Smooth muscle cell (in vitro differentiated cells): ENCODE results near the gene GNG11. TPM values are rescaled to one million over a fixed set of nuclear protein-coding genes. Genes with fewer than 3 reads are reported as not detected.

ENCODE experiments used
- DNase-seq: peaks from one replicate; lab custom pipeline; 2025; ENCODE audit not compliant: unreplicated experiment; lab: John Stamatoyannopoulos, UW
- H2AFZ ChIP-seq: fragments of 200-600 bp; sonication (generic); 2 replicates; pipeline ENCODE4 v1.6.0; 2016; ENCODE audit warnings: antibody characterized with exemption, low read depth, mild to moderate bottlenecking
- H3F3A ChIP-seq: fragments of 200-600 bp; sonication (generic); 2 replicates; pipeline ENCODE4 v1.6.0; 2017; ENCODE audit warnings: antibody characterized with exemption, low read depth
- H3K27ac ChIP-seq: fragments of 200-600 bp; sonication (generic); 2 replicates; pipeline ENCODE4 v1.5.1; 2016; ENCODE audit warnings: low read depth, mild to moderate bottlenecking
- H3K27me3 ChIP-seq: fragments of 200-600 bp; sonication (generic); 2 replicates; pipeline ENCODE4 v1.6.1; 2016; ENCODE audit warnings: low read depth, mild to moderate bottlenecking
- H3K36me3 ChIP-seq: fragments of 200-600 bp; sonication (generic); 2 replicates; pipeline ENCODE4 v1.5.1; 2016; ENCODE audit warnings: low read depth
- H3K4me1 ChIP-seq: fragments of 200-600 bp; sonication (generic); 2 replicates; pipeline ENCODE4 v1.5.1; 2016; ENCODE audit warnings: low read depth
- H3K4me2 ChIP-seq: fragments of 200-600 bp; sonication (generic); 2 replicates; pipeline ENCODE4 v1.6.0; 2016; ENCODE audit warnings: mild to moderate bottlenecking
- H3K4me3 ChIP-seq: fragments of 200-600 bp; sonication (generic); 2 replicates; pipeline ENCODE4 v1.5.1; 2016; ENCODE audit warnings: mild to moderate bottlenecking
- H3K79me2 ChIP-seq: fragments of 200-600 bp; sonication (generic); 2 replicates; pipeline ENCODE4 v1.6.0; 2016; ENCODE audit warnings: low read depth, mild to moderate bottlenecking
- H3K9ac ChIP-seq: fragments of 200-600 bp; sonication (generic); 2 replicates; pipeline ENCODE4 v1.6.0; 2016; ENCODE audit warnings: low read depth
- H3K9me3 ChIP-seq: fragments of 200-600 bp; sonication (generic); replicated peaks from 2 replicates; pipeline ENCODE4 v1.5.1; 2016; ENCODE audit warnings: low read depth
- H4K20me1 ChIP-seq: fragments of 200-600 bp; sonication (generic); 2 replicates; pipeline ENCODE4 v1.6.0; 2016; ENCODE audit warnings: low read depth
- CTCF ChIP-seq: fragments of 200-600 bp; sonication (generic); IDR thresholded peaks from 2 replicates; pipeline ENCODE4 v1.5.1; 2017; ENCODE audit warnings: borderline replicate concordance, mild to moderate bottlenecking, antibody characterized with exemption; ENCODE audit not compliant: insufficient read depth, poor library complexity, severe bottlenecking
- WGBS: methylation state at CpG from one replicate; pipeline ENCODE4 v1.1.7; 2016; ENCODE audit warnings: low lambda C conversion rate; 5-methylcytosine and 5-hydroxymethylcytosine counted together
- polyA plus RNA-seq: library from polyadenylated mRNA; unstranded; fragments of >200 nt; fragmentation: Nextera tagmentation; extraction: Ambion mirVana; gene quantifications from 2 replicates; pipeline ENCODE4 v1.2.1, GENCODE V29; 2016
- total RNA-seq: library from RNA; depleted of rRNA; stranded (reverse); fragments of >200 nt; gene quantifications from 2 replicates; pipeline ENCODE4 v1.2.3, GENCODE V29; 2014

Gene GNG11
- total and polyA plus RNA-seq, 2 experiments from 2014 or later, result 13.4 to 31.2 TPM

DNA sequence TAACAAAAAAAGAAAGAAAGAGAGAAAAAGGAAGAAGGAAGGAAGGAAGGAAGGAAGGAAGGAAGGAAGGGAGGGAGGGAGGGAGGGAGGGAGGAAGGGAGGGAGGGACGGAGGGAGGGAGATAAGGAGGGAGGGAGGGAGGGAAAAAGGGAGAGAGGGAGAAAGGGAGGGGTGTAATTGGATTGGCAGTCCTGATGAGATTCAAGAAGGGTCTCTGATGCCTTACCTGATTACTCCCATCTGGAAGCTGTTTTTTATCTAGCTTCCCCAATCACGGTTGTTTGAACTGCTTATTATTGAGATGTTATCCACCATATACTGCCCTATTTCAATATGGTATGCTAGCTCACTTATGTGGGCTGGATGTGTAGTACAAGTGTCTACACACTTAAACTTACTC is 27.3 kb downstream of the GNG11 start:
- peak overlapping the region; percentile 38 for H3K4me2 ChIP-seq
- H3K27me3 ChIP-seq, result no peaks in the 10 kb centered on the region
- no peak for DNase-seq
- no peak for TF ChIP-seq CTCF
- no peak overlapping the region for H2AFZ ChIP-seq
- H3K9ac ChIP-seq, result peak overlapping the region; percentile 75
- H3K36me3 ChIP-seq, result no peaks in the 10 kb centered on the region
- H3K9me3 ChIP-seq, result no peaks in the 10 kb centered on the region
- peaks cover 15% of the 10 kb centered on the region for H3K4me1 ChIP-seq
- H4K20me1 ChIP-seq, result no peaks in the 10 kb centered on the region
- H3F3A ChIP-seq, result peaks cover 11% of the 10 kb centered on the region
- 45% methylated on average over 1 of the region's 2 CpGs for WGBS
- H3K79me2 ChIP-seq, result no peaks in the 10 kb centered on the region
- H3K27ac ChIP-seq, result peak overlapping the region; percentile 94
- no peak overlapping the region for H3K4me3 ChIP-seq

DNA sequence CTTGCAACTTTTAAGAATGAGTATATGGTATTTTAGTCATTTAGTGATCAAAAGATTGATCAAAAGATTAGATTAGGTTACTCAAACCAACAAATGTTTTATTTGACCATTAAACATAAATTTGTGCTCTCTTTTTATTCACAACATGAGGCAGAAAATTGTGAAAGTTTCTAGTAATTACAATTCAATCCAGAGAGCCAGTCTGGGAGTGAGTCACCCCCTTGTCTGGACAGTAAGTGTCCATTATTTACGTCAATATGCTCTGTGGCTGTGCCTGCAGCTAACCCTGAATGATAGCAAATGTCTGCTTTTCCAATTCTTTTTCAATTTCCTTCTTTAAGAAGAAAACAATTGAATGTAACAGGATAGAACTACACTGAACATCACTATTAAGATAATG is 27.9 kb downstream of the GNG11 start:
- Histone ChIP-seq H3K4me3 (no peak overlapping the region), H3K4me1 (peaks cover 15% of the 10 kb centered on the region), H4K20me1 (no peaks in the 10 kb centered on the region), H3K79me2 (no peaks in the 10 kb centered on the region), H3K27me3 (no peaks in the 10 kb centered on the region), H3K36me3 (no peaks in the 10 kb centered on the region), H3F3A (peaks cover 11% of the 10 kb centered on the region), H3K4me2 (peak overlapping the region; percentile 62), H3K9ac (peak overlapping the region; percentile 78), H3K9me3 (no peaks in the 10 kb centered on the region), H2AFZ (peak overlapping the region; percentile 68), H3K27ac (peak overlapping the region; percentile 94)
- no peak for TF ChIP-seq CTCF
- 0% methylated on average over 1 of the region's 1 CpG for WGBS
- DNase-seq, result no peak

GRCh38 chr7:93955304-93955703 is 33.8 kb downstream of the GNG11 start:
- DNase-seq, result no peak
- H3K79me2 ChIP-seq, result no peaks in the 10 kb centered on the region
- H3K9me3 ChIP-seq, result no peaks in the 10 kb centered on the region
- H3K4me2 ChIP-seq, result no peak overlapping the region
- no peak overlapping the region for H3K27ac ChIP-seq
- H2AFZ ChIP-seq, result no peak overlapping the region
- no peaks in the 10 kb centered on the region for H3K27me3 ChIP-seq
- H4K20me1 ChIP-seq, result no peaks in the 10 kb centered on the region
- TF ChIP-seq CTCF, result no peak
- H3F3A ChIP-seq, result no peaks in the 10 kb centered on the region
- no peak overlapping the region for H3K4me3 ChIP-seq
- WGBS, result 86% methylated on average over 2 of the region's 2 CpGs
- H3K4me1 ChIP-seq, result no peaks in the 10 kb centered on the region
- no peak overlapping the region for H3K9ac ChIP-seq
- H3K36me3 ChIP-seq, result no peaks in the 10 kb centered on the region

- H3K9me3 ChIP-seq, result no peaks in the 10 kb centered on the region
- H2AFZ ChIP-seq, result no peak overlapping the region
- H3K4me2 ChIP-seq, result no peak overlapping the region
- no peak overlapping the region for H3K9ac ChIP-seq
- H4K20me1 ChIP-seq, result no peaks in the 10 kb centered on the region
- H3K27me3 ChIP-seq, result no peaks in the 10 kb centered on the region
- no peak for DNase-seq
- H3K27ac ChIP-seq, result no peak overlapping the region
- no peak for TF ChIP-seq CTCF
- H3K36me3 ChIP-seq, result no peaks in the 10 kb centered on the region
- no peaks in the 10 kb centered on the region for H3F3A ChIP-seq
- 100% methylated on average over 1 of the region's 1 CpG for WGBS
- H3K4me1 ChIP-seq, result no peaks in the 10 kb centered on the region
- H3K4me3 ChIP-seq, result no peak overlapping the region
- H3K79me2 ChIP-seq, result no peaks in the 10 kb centered on the region
These were observed 36.2 kb downstream of the GNG11 start for GRCh38 chr7:93957767-93958166.
